ENCODE measurements around the gene DNAAF5.
"Not testable (repeated sequence)": the region's sequence is repeated elsewhere in the genome, so short reads cannot be mapped to it uniquely, and the experiment has no call there.

The DNAAF5 gene

DNA sequence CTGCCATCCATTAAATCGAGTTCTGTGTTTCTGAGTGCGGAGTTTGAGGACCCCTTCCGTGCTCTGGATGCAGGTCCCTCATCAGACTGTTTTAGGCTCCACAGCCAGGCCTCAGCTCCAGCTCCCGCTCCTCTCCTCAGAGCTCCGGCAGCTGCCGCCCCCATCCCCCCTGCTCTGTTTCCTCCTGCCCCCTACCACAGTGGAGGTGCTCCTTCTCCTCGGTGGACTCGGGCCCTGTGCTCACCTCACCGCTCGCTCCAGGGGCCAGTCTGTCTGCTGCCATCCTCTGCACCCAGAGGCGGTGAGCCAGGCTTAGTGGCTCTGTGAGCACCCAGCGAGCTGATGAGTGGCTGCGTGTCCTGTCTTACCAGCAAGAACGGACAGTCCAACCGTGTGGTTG lies 21.9 kb downstream of the DNAAF5 start:
- no peak for DNase-seq

DNA sequence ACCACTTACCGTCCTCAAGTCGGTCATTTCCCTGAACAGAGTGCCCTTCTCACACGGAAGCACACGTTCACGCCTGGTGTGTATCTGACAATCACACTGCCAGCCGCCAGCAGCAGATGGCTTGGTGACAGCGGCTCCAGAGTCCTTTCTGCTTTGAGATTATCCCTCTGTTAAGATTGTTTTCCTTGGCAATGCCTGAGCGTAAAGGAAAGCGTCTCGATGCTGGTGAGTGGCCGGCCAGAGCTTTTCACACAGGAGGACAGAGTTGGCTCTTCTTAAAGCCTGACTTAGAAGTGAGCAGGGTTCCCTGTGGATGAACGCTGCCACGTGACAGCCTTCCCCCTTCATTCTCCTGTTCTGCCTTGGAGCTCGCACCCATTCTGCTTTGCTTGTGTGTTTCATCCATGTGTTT lies 22.6 kb downstream of the DNAAF5 start:
- DNase-seq: no peak

GRCh38 chr7:750111-750905 lies 23.8 kb downstream of the DNAAF5 start:
- no peak for DNase-seq

DNA sequence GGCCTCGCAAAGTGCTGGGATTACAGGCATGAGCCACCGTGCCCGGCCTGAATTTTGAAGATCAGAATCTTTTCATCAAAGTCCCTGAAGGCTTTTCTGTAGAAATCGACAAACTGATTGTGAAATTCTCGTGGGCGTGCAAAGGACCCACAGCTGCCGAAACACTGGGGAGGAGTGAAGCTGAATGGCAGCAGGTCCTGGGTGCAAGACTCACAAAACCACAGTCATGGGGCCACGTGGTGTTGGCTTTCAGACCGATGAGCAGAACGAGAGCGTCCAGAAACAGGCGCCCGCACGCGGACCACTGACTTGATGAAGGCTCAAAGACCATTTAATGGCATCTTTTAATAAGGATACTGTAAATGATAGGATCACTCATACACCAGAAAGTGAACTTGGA lies 25.3 kb downstream of the DNAAF5 start:
- no peak for DNase-seq

DNA sequence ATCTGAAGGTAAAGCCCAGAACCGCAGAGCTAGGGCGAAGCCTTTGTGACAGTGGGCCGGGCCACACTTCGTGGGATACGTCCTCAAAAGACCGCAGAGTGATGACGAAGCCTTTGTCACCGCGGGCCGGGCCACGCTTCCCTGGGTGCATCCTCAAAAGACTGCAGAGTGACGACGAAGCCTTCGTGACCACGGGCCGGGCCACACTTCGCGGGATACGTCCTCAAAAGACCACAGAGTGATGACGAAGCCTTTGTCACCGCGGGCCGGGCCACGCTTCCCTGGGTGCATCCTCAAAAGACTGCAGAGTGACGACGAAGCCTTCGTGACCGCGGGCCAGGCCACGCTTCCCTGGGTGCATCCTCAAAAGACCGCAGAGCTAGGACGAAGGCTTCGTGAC lies 25.8 kb downstream of the DNAAF5 start:
- DNase-seq: not testable (repeated sequence)

DNA sequence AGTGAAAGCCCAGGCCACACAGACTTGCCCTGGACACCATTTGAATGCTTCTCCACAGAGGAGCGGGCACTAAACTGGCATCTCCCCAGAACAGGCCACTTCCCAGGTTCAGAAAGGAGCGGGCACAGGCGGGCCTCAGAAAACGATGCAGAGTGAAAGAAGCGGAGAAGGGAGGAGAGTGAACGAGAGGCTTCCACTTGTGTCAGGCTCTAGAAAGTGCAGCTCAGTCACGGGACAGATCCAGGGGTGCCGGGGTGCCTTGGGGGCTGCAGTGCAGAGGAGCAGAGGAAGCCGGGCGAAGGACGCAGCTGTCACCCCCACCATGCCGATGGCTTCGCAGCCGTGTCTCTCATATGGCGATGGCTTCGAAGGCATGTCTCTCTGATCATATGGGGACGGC lies 26.7 kb downstream of the DNAAF5 start:
- DNase-seq: no peak

DNA sequence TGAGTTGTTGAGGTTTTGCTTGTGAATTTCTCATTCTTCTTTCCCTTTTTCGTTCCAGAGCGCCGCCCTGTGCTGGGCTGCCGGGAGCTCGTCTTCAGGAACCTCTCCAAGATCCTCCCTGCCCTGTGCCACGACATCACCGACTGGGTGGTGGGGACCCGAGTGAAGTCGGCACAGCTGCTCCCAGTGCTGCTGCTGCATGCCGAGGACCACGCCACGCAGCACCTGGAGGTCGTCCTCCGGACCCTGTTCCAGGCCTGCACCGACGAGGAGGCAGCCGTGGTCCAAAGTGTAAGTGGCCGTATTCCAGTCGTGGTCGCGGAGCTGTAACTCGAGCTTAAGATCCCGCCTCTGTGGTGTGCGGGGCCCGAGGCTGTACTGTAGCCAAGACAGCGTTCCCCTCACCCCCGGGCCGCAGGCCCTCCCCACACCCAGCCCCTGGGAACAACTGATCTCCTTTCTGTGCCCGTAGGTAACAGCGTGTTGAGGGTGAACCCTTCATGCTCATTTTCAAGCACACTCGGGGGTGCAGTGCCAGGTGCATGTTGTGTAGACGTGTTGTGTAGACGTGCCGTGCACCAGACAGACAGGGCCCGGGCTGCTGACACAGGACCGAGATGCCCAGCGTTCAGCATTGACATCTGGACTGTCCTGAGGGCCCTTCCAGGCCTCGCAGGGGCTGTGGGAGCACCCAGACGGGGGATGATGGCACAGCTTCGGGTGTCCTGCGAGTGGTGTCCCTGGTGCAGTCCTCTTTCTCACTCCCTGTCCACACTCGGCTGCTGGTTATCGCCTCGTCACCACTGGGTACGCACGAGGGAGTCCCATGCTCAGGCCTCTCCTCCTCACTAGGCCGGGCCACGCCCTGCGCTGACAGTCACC lies 28.3 kb downstream of the DNAAF5 start:
- no peak for DNase-seq

- DNase-seq: no peak
Observed at GRCh38 chr7:755413-755805, 28.9 kb downstream of the DNAAF5 start.

GRCh38 chr7:756231-756927 lies 29.9 kb downstream of the DNAAF5 start:
- DNase-seq: no peak

GRCh38 chr7:756928-757560 lies 30.5 kb downstream of the DNAAF5 start:
- DNase-seq: no peak

GRCh38 chr7:757741-758163 lies 31.3 kb downstream of the DNAAF5 start:
- no peak for DNase-seq

- no peak for DNase-seq
Observed at GRCh38 chr7:759569-759968, 33.1 kb downstream of the DNAAF5 start.

DNA sequence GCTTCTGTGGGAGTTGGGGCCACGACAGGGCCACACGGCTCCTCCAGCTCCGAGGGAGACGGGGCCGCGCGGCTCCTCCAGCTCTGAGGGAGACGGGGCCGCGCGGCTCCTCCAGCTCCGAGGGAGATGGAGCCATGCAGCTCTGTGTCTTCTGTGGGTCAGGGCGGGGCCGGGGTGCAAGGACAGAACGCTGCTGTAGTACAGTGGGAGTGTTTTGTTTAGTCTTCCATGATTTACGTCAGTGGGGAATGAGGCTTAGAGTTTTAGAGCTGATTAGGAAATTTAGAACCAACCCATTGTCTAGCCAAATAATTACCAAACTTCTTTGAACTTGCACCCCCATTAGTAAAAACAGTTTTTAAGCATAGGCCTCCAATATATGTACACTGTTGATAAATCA lies 33.5 kb downstream of the DNAAF5 start:
- no peak for DNase-seq

GRCh38 chr7:761101-761500 lies 34.6 kb downstream of the DNAAF5 start:
- no peak for DNase-seq

GRCh38 chr7:761631-762030 lies 35.1 kb downstream of the DNAAF5 start:
- DNase-seq: no peak

DNA sequence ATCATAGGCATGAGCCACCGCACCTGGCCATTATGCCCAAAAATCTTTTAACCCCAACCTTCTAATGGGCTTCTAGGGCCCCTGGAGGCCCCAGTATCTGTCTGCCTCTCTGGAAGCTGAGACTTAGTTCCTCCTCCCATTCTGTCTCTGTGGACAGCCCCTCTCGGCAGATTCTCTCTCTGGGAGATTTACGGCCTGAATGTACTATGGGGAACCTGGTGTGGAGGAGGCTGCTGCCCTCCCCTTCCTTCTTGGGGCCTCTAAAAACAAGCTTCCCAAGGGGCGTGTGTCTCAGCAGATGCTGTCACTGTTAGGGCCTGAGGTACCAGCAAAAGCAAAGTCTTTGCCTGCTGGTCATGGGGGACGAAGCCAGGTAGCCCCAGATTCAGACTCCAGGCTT lies 36.4 kb downstream of the DNAAF5 start:
- no peak for DNase-seq

GRCh38 chr7:763762-764161 lies 37.3 kb downstream of the DNAAF5 start:
- no peak for DNase-seq

GRCh38 chr7:765383-765782 lies 38.9 kb downstream of the DNAAF5 start:
- DNase-seq: no peak

DNA sequence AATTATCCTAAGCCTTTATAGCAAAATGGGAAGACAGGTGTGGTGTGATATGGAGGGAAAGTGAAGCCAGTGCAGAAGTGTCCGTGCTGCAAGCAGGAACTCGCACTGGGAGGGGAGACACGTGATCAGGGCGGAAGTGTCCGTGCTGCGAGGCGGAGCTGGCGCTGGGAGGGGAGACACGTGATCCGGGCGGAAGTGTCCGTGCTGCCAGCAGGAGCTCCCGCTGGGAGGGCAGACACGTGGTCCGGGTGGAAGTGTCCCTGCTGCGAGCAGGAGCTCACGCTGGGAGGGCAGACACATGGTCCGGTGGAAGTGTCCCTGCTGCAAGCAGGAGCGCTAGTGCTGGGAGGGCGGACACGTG lies 41.1 kb downstream of the DNAAF5 start:
- peak; percentile 18 for DNase-seq

DNA sequence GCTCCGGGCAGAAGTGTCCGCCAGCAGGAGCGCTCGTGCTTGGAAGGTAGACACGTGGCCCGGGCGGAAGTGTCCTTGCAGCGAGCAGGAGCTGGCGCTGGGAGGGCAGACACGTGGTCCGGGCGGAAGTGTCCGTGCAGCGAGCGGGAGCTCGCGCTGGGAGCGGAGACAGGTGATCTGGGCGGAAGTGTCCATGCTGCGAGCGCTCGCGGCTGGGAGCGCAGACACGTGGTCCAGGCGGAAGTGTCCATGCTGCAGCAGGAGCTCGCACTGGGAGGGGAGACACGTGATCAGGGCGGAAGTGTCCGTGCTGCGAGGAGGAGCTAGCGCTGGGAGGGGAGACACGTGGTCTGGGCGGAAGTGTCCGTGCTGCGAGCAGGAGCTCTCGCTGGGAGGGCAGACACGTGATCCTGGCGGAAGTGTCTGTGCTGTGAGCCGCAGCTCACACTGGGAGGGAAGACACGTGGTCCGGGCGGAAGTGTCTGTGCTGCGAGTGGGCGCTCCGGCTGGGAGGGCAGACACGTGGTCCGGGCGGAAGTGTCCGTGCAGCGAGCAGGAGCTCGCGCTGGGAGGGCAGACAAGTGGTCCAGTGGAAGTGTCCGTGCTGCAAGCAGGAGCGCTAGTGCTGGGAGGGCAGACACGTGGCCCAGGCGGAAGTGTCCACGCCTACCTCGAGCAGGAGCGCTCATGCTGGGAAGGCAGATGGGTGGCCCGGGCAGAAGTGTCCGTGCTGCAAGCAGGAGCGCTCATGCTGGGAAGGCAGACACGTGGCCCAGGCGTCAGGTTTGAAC lies 41.6 kb downstream of the DNAAF5 start:
- peak; percentile 60 for DNase-seq

DNA sequence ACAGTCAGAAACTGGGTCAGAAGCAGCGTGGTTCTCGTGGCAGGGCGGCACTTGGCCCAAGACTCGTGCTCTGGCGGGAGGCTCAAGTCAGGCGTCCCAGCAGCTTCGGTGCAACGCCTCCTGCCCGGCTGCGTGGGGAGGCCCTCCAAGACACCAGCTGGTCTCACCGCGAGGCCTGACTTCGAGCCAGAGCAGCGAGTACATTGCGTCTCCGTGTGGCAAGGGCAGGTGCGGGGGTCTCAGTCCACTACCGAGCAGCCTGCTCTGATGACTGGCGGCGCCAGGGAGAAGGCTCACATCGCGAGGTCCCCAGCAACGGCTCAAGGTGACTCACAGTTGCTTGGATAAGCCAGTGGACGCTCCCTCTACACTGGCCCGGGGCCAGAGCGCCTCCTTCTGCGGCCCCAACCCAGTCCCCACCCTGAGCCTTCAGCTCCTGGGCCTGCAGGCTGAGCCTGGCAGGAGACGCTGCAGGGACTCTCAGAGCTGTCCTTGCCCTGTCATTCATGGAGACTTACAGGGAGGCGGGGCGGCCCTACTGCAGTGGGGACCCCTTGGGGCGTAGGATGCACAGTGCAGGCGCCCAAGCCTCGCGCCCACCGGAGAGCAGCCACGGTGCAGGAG lies 42.5 kb downstream of the DNAAF5 start:
- no peak for DNase-seq

GRCh38 chr7:770336-770735 lies 43.8 kb downstream of the DNAAF5 start:
- DNase-seq: no peak

Data from stimulated activated CD4-positive, alpha-beta T cell treated with anti-CD3 and anti-CD28 coated beads, Interleukin-1b, Interleukin-23, amount 100 ng/mL, for 48 hours (primary cell).